HepG2 (cell line): ENCODE data around the gene SLC25A44. TPM values are rescaled to one million over a fixed set of nuclear protein-coding genes. Genes with fewer than 3 reads are reported as not detected.
A peak's percentile ranks its signal among the peaks of the same experiment; 100 is the strongest.

Experiments
- ATAC-seq: fragments of 200-7000 bp; cut with Tn5 transposase; 3 replicates; pipeline ENCODE4 v1.9.1; 2020; ENCODE audit warnings: mild to moderate bottlenecking, moderate library complexity
- BruUV-seq: library from RNA; stranded (reverse); fragments of 400-500 nt; replicated peaks from 2 replicates; lab custom pipeline; 2021; lab: Mats Ljungman, UMichigan
- CTCF ChIA-PET: fragments of 300-600 bp; formaldehyde crosslinking; extraction: SDS; loops from one replicate; lab custom pipeline; 2021; ENCODE audit warnings: low total read pairs, inconsistent platforms, low intra/inter-chr PET ratio; lab: Yijun Ruan, JAX
- POLR2A ChIA-PET: fragments of 350-600 bp; sonication (Branson Sonifier 250); formaldehyde crosslinking; loops from one replicate; lab custom pipeline; 2020; ENCODE audit warnings: antibody characterized with exemption, inconsistent platforms; lab: Yijun Ruan, JAX
- DNase-seq: peaks from one replicate; pipeline ENCODE4 v3.0.0-alpha.2; 2015; ENCODE audit warnings: low spot score
- FAIRE-seq: peaks from 3 replicates; lab custom pipeline; 2011; peaks lifted over from hg19 to GRCh38; lab: Jason Lieb, UNC
- H2AFZ ChIP-seq: one replicate; pipeline ENCODE4 v1.6.1; 2011; ENCODE audit warnings: low read length, inconsistent platforms
- H3K27ac ChIP-seq: fragments of 300-600 bp; 3 replicates; pipeline ENCODE4 v1.8.0; 2011; ENCODE audit warnings: mixed run types, mild to moderate bottlenecking, mixed read lengths, low read length, inconsistent platforms; ENCODE audit not compliant: insufficient read depth; ENCODE audit errors: extremely low read length
- H3K27me3 ChIP-seq, 2 experiments: fragments of 200-600 bp in 1 of 2; 2 replicates in 1 of 2; 3 replicates in 1 of 2; pipeline versions ENCODE4 v1.6.0 to v1.8.0; 2011; ENCODE audit warnings: low read length in 2 of 2, mild to moderate bottlenecking in 2 of 2, moderate library complexity in 2 of 2, inconsistent platforms in 1 of 2; ENCODE audit not compliant: insufficient read depth in 2 of 2, control insufficient read depth in 1 of 2
- H3K36me3 ChIP-seq, 2 experiments: fragments of 200-600 bp in 1 of 2; replicated peaks in 1 of 2; 2 replicates in 1 of 2; 3 replicates in 1 of 2; pipeline versions ENCODE4 v1.5.1 to v1.8.0; 2011; ENCODE audit warnings: low read length in 2 of 2, inconsistent platforms in 1 of 2; ENCODE audit not compliant: insufficient read depth in 2 of 2, control insufficient read depth in 1 of 2
- H3K4me1 ChIP-seq: 2 replicates; pipeline ENCODE4 v1.5.1; 2012; ENCODE audit warnings: low read length, inconsistent platforms; ENCODE audit not compliant: insufficient read depth
- H3K4me2 ChIP-seq: 2 replicates; pipeline ENCODE4 v1.6.0; 2011; ENCODE audit warnings: low read depth, low read length, inconsistent platforms
- H3K4me3 ChIP-seq, 3 experiments: fragments of 200-600 bp in 1 of 3; sonication (generic), shearing (Covaris generic) in 1 of 3; replicated peaks in 1 of 3; 2 replicates each; pipeline ENCODE4 v1.5.1; 2011 to 2016; ENCODE audit warnings: low read length in 3 of 3, inconsistent platforms in 2 of 3, low read depth in 2 of 3, mild to moderate bottlenecking in 2 of 3, control low read depth in 1 of 3, mixed read lengths in 1 of 3; ENCODE audit not compliant: insufficient read depth in 1 of 3
- H3K79me2 ChIP-seq: one replicate; pipeline ENCODE4 v1.6.1; 2011; ENCODE audit warnings: low read length, inconsistent platforms; ENCODE audit not compliant: insufficient read depth
- H3K9ac ChIP-seq: 2 replicates; pipeline ENCODE4 v1.6.0; 2011; ENCODE audit warnings: mild to moderate bottlenecking, low read depth, low read length, inconsistent platforms; ENCODE audit not compliant: insufficient read depth
- H3K9me3 ChIP-seq: 2 replicates; pipeline ENCODE4 v1.5.1; 2012; ENCODE audit warnings: mild to moderate bottlenecking, low read length
- H4K20me1 ChIP-seq: 2 replicates; pipeline ENCODE4 v1.6.0; 2011; ENCODE audit warnings: inconsistent platforms, mild to moderate bottlenecking, low read length, moderate library complexity; ENCODE audit not compliant: insufficient read depth
- AGO2 ChIP-seq: fragments of 200-400 bp; formaldehyde crosslinking; optimal IDR thresholded peaks from 2 replicates; pipeline ENCODE3; 2017; ENCODE audit warnings: mild to moderate bottlenecking, low read depth, low read length, moderate library complexity
- EED ChIP-seq: sonication (generic); formaldehyde crosslinking; IDR thresholded peaks from 2 replicates; pipeline ENCODE4 v1.5.0; 2020; ENCODE audit warnings: mild to moderate bottlenecking, missing genetic modification reagents
- ISL2 ChIP-seq: sonication (generic); formaldehyde crosslinking; IDR thresholded peaks from 2 replicates; pipeline ENCODE4 v1.5.0; 2020; ENCODE audit warnings: missing genetic modification reagents
- MAFK ChIP-seq, 2 experiments: IDR thresholded peaks in 1 of 2; conservative IDR thresholded peaks in 1 of 2; 2 replicates each; pipeline ENCODE4 v1.6.1; 2011; ENCODE audit warnings: improper control_type of control experiment in 2 of 2, low read length in 2 of 2
- THYN1 ChIP-seq: sonication (generic); formaldehyde crosslinking; IDR thresholded peaks from 2 replicates; pipeline ENCODE4 v1.8.1; 2023; ENCODE audit warnings: low read depth, mild to moderate bottlenecking, moderate library complexity, missing genetic modification reagents, borderline replicate concordance
- ZFP36L1 ChIP-seq: sonication (generic); formaldehyde crosslinking; IDR thresholded peaks from 2 replicates; pipeline ENCODE4 v1.8.0; 2022; ENCODE audit warnings: mild to moderate bottlenecking, missing genetic modification reagents, moderate library complexity
- ZNF570 ChIP-seq: sonication (generic); formaldehyde crosslinking; IDR thresholded peaks from 2 replicates; pipeline ENCODE4 v1.4.0; 2020; ENCODE audit warnings: mild to moderate bottlenecking, missing genetic modification reagents, borderline replicate concordance
- ZNF777 ChIP-seq: sonication (generic); formaldehyde crosslinking; IDR thresholded peaks from 2 replicates; pipeline ENCODE4 v1.4.0; 2020; ENCODE audit warnings: missing genetic modification reagents
- ZNF839 ChIP-seq: sonication (generic); formaldehyde crosslinking; IDR thresholded peaks from 2 replicates; pipeline ENCODE4 v1.4.0; 2020; ENCODE audit warnings: missing genetic modification reagents, mild to moderate bottlenecking, borderline replicate concordance
- whole genome bisulfite sequencing: methylation state at CpG from one replicate; pipeline ENCODE4 v1.1.6; 2017; ENCODE audit warnings: low lambda C conversion rate; 5-methylcytosine and 5-hydroxymethylcytosine counted together
- in situ Hi-C: cut with HindIII; loops from 2 replicates; pipeline ENCODE4 v1.10.0; 2017; ENCODE audit warnings: low pct_unique_long_range_greater_than_20kb; ENCODE audit not compliant: extremely low pct_ligation_motif_present
- intact Hi-C: fragments of 100-400 bp; cut with micrococcal nuclease; formaldehyde crosslinking; loops from one replicate; pipeline ENCODE4 v1.10.0; 2022; ENCODE audit not compliant: unreplicated experiment
- polyA plus RNA-seq, 8 experiments: library from polyadenylated mRNA; depleted of rRNA in 3 of 8; stranded (reverse) in 7 of 8; unstranded in 1 of 8; fragments of >200 nt; fragmentation: Illumina TruSeq in 4 of 8; extraction: Trizol in 4 of 8; gene quantifications; 2 replicates each; pipeline versions ENCODE4 v1.2.1 to v1.2.3, GENCODE V29; 2011 to 2016; ENCODE audit warnings: low read depth in 4 of 8, missing spikeins in 1 of 8, mixed read lengths in 1 of 8; ENCODE audit not compliant: insufficient read depth in 1 of 8
- total RNA-seq, 5 experiments: library from RNA; depleted of rRNA; stranded (reverse); fragments of >200 nt; fragmentation: Illumina TruSeq; extraction: Trizol; gene quantifications; 2 replicates each; pipeline ENCODE4 v1.2.3, GENCODE V29; 2016; ENCODE audit warnings: low read depth in 1 of 5
- TF ChIP-seq, protein P1 (sequence below): sonication (generic); formaldehyde crosslinking; IDR thresholded peaks from 2 replicates; pipeline ENCODE4 v1.9.0; 2021; ENCODE audit warnings: missing genetic modification reagents, borderline replicate concordance
- TF ChIP-seq, protein P2 (sequence below): sonication (generic); formaldehyde crosslinking; IDR thresholded peaks from 2 replicates; pipeline ENCODE4 v1.4.0; 2020; ENCODE audit warnings: mild to moderate bottlenecking, missing genetic modification reagents
- TF ChIP-seq, protein P3 (sequence below): sonication (generic); formaldehyde crosslinking; IDR thresholded peaks from 2 replicates; pipeline ENCODE4 v1.4.0; 2020; ENCODE audit warnings: mild to moderate bottlenecking, low read depth, missing genetic modification reagents
- TF ChIP-seq, protein P4 (sequence below): IDR thresholded peaks from 2 replicates; pipeline ENCODE4 v1.4.0; 2020; ENCODE audit warnings: mild to moderate bottlenecking, missing genetic modification reagents

Gene SLC25A44
- total and polyA plus RNA-seq, 2 of the 13 experiments (the other 11 are each of a cell fraction or from before 2014, with no cell fraction given): 10.7 to 13.4 TPM

DNA sequence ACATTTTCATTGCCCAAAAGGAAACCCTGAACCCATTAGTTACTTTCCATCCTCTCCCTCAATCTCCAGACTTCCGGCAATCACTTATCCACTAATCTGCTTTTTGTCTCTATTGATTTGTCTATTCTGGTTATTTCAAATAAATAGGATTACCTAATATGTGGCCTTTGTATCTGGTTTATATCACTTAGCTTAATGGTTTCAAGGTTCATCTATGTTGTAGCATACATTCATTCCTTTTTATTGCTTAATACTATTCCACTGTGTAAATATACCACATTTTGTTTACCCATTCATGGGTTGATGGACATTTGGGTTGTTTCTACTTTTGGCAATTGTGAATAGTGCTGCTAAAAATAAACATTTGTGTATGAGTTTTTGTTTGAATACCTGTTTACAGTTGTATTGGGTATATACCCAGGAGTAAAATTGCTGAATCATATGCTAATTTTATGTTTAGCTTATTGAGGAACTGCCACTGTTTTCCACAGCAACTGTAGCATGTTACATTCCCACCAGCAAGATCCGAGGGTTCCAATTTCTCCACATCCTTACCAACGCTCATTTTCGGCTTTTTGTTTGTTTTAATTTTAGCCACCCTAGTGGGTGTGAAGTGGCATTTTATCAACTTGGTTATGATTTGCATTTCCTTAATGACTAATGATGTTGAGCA lies 2.5 kb upstream of the SLC25A44 start (continued):
- TF ChIP-seq, protein P1, sequence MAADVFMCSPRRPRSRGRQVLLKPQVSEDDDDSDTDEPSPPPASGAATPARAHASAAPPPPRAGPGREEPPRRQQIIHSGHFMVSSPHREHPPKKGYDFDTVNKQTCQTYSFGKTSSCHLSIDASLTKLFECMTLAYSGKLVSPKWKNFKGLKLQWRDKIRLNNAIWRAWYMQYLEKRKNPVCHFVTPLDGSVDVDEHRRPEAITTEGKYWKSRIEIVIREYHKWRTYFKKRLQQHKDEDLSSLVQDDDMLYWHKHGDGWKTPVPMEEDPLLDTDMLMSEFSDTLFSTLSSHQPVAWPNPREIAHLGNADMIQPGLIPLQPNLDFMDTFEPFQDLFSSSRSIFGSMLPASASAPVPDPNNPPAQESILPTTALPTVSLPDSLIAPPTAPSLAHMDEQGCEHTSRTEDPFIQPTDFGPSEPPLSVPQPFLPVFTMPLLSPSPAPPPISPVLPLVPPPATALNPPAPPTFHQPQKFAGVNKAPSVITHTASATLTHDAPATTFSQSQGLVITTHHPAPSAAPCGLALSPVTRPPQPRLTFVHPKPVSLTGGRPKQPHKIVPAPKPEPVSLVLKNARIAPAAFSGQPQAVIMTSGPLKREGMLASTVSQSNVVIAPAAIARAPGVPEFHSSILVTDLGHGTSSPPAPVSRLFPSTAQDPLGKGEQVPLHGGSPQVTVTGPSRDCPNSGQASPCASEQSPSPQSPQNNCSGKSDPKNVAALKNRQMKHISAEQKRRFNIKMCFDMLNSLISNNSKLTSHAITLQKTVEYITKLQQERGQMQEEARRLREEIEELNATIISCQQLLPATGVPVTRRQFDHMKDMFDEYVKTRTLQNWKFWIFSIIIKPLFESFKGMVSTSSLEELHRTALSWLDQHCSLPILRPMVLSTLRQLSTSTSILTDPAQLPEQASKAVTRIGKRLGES (CRISPR knock-in tag): no peak
- TF ChIP-seq MAFK (conservative IDR thresholded peaks at IDR 0.05 in 1 of 2, IDR thresholded peaks at IDR 0.05 in 1 of 2; ENCODE audit: low read length in 2 of 2) (peak in 1 of 2 experiments; percentile 32; a peak in 1 of 4 replicates), ZNF777 (CRISPR knock-in tag) (no peak), ISL2 (CRISPR knock-in tag) (0 out of 2 replicates have a peak, but pooled peaks have one; percentile 21)
- TF ChIP-seq, protein P2, sequence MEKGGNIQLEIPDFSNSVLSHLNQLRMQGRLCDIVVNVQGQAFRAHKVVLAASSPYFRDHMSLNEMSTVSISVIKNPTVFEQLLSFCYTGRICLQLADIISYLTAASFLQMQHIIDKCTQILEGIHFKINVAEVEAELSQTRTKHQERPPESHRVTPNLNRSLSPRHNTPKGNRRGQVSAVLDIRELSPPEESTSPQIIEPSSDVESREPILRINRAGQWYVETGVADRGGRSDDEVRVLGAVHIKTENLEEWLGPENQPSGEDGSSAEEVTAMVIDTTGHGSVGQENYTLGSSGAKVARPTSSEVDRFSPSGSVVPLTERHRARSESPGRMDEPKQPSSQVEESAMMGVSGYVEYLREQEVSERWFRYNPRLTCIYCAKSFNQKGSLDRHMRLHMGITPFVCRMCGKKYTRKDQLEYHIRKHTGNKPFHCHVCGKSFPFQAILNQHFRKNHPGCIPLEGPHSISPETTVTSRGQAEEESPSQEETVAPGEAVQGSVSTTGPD (CRISPR knock-in tag): no peak
- TF ChIP-seq, protein P3, sequence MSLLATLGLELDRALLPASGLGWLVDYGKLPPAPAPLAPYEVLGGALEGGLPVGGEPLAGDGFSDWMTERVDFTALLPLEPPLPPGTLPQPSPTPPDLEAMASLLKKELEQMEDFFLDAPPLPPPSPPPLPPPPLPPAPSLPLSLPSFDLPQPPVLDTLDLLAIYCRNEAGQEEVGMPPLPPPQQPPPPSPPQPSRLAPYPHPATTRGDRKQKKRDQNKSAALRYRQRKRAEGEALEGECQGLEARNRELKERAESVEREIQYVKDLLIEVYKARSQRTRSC (CRISPR knock-in tag): no peak

DNA sequence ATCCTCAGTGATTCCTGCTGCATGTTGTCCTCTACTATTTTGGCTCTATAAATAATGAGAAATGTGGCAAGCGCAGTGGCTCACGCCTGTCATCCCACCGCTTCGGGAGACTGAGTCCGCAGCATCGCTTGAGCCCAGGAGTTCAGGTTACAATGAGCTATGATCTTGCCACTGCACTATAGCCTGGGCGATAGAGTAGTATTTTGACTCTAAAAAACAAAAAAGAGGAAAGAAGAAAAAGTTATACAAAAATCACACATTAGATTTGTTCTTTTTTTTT lies 756 bp upstream of the SLC25A44 start:
- H3K27me3 ChIP-seq: no peaks in the 10 kb centered on the region; a peak in 2 of 5 replicates
- no peak overlapping the region for H3K4me2 ChIP-seq
- in situ Hi-C loops: no loop called here
- peak overlapping the region; percentile 61 for H3K27ac ChIP-seq
- H2AFZ ChIP-seq: no peak overlapping the region
- intact Hi-C loops: no loop called here
- no peak overlapping the region for H3K4me3 ChIP-seq
- H3K79me2 ChIP-seq: peaks cover 36% of the 10 kb centered on the region
- BruUV-seq: TSS peak; percentile 89
- 96% methylated on average over 7 of the region's 7 CpGs for WGBS
- peaks cover 78% of the 10 kb centered on the region for H3K4me1 ChIP-seq
- ATAC-seq (no peak), FAIRE-seq (peak; percentile 30), DNase-seq (no peak)
- H3K36me3 ChIP-seq: peaks cover 0 to 4% of the 10 kb centered on the region in 2 experiments; a peak in 2 of 5 replicates
- no peaks in the 10 kb centered on the region for H4K20me1 ChIP-seq
- ChIA-PET POLR2A (interaction anchor here (0.8 to 2.1 kb wide), 3 partner anchors 9 to 90 kb away, joined by 3 to 17 read pairs (median 4); no protein-coding TSS in a partner anchor), CTCF (interaction anchor here (0.7 kb wide), 1 partner anchor 20 kb away, joined by 3 read pairs; the partner anchor contains the start of gene PMF1)
- H3K9ac ChIP-seq: no peak overlapping the region
- H3K9me3 ChIP-seq: peaks cover 9% of the 10 kb centered on the region
- no peak for TF ChIP-seq THYN1
- no peak for TF ChIP-seq ZNF570 (CRISPR knock-in tag)
- TF ChIP-seq AGO2: no peak
- TF ChIP-seq, protein P4, sequence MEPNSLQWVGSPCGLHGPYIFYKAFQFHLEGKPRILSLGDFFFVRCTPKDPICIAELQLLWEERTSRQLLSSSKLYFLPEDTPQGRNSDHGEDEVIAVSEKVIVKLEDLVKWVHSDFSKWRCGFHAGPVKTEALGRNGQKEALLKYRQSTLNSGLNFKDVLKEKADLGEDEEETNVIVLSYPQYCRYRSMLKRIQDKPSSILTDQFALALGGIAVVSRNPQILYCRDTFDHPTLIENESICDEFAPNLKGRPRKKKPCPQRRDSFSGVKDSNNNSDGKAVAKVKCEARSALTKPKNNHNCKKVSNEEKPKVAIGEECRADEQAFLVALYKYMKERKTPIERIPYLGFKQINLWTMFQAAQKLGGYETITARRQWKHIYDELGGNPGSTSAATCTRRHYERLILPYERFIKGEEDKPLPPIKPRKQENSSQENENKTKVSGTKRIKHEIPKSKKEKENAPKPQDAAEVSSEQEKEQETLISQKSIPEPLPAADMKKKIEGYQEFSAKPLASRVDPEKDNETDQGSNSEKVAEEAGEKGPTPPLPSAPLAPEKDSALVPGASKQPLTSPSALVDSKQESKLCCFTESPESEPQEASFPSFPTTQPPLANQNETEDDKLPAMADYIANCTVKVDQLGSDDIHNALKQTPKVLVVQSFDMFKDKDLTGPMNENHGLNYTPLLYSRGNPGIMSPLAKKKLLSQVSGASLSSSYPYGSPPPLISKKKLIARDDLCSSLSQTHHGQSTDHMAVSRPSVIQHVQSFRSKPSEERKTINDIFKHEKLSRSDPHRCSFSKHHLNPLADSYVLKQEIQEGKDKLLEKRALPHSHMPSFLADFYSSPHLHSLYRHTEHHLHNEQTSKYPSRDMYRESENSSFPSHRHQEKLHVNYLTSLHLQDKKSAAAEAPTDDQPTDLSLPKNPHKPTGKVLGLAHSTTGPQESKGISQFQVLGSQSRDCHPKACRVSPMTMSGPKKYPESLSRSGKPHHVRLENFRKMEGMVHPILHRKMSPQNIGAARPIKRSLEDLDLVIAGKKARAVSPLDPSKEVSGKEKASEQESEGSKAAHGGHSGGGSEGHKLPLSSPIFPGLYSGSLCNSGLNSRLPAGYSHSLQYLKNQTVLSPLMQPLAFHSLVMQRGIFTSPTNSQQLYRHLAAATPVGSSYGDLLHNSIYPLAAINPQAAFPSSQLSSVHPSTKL (CRISPR knock-in tag): no peak
- no peak for TF ChIP-seq ZFP36L1 (CRISPR knock-in tag)
- no peak for TF ChIP-seq ZNF839 (CRISPR knock-in tag)
- TF ChIP-seq EED (CRISPR knock-in tag): no peak
